Erythroblast (primary cell): ENCODE data around the gene CYP2U1.
"Not testable (repeated sequence)": the region's sequence is repeated elsewhere in the genome, so short reads cannot be mapped to it uniquely, and the experiment has no call there.

Experiments used
- DNase-seq, 2 experiments: peaks; one replicate each; lab custom pipeline; 2025; lab: John Stamatoyannopoulos, UW
- GATA1 ChIP-seq: IDR thresholded peaks from 2 replicates; pipeline ENCODE4 v1.6.1; 2011; ENCODE audit warnings: low read depth, mild to moderate bottlenecking, control low read depth, low read length, moderate library complexity
- POLR2A ChIP-seq: IDR thresholded peaks from 2 replicates; pipeline ENCODE4 v1.6.1; 2011; ENCODE audit warnings: mild to moderate bottlenecking, low read length

Gene CYP2U1

DNA sequence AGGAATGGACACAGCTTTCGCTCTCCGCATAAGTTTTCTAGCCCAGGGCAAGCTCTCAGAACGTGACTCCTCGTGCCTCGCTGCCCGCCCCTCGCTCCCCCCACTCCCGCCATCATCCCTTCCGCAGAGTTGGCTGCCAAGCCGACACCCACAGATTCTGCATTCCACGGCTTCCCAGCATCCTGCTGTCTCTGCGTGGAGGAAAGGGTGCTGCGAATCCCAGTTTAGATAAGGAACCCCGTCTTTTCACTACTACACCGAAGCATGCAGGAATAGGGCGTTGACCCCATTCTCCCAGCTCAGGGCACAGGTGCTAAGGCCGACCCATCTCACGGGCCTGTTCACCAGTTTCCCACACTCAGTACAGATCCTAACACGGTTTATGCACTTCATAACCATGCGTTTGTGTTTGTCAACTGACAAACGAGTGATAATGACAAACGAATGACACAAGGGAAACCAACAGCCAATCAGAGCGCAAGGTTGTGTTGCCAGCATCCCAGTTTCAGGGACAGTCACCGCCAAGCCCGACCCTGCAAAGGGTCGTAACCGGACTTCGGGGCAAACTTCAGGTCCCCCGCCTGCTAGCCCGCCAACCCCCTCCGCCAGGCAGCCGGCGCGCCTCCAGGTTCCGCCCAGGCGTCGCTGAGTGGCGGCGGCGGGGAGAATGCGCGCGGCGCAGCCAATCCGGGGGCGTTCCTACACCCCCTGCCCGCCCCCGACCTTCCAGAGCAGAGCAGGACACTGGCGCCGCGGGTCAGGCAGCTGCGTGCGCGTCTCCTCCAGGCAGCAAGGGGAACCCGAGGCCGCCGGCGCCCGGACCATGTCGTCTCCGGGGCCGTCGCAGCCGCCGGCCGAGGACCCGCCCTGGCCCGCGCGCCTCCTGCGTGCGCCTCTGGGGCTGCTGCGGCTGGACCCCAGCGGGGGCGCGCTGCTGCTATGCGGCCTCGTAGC is at the start of gene CYP2U1:
TSS of gene CYP2U1 (plus strand) at position 729 of the 954 bp plus-strand sequence. CDS start at position 824, 95 bp downstream.
- peak; percentile 72 to 77 for DNase-seq
- no peak for TF ChIP-seq POLR2A
- no peak for TF ChIP-seq GATA1

DNA sequence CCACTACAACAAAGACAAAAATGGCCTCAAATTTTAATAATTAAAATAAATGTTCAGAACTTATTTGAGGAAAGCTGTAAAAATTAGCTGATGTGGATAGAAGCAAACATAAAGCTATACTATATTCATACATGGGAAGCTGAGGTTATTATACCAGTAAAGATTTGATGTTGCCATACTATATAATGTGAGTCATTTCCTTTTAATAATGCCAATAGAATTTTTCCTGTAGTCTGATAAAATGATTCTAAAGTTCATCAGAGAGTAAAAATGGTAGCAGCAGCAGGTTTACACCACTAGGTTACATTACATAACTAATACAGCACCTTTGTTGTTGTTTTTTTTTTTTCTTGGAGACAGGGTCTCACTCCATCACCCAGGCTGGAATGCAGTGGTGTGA is 45.5 kb upstream of the CYP2U1 start:
- DNase-seq = no peak
- no peak for TF ChIP-seq GATA1
- TF ChIP-seq POLR2A = no peak

DNA sequence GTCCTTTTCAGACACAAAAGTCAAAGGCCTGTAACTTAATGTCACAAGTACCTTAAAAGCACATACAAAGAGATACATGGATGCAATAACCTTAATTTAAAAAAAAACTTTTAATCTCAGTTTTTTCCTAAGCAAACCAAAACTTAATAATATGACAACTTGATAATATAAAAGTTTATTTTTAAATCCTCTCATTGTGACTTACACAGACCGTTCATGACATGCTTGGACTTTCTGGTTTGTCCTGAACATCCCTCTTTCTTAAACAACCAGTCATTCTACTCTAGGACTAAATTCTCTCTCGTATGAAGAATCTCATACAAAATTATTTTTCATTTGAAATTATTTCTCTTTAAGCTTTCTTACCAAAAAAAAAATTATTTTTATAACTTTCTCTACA is 43.1 kb upstream of the CYP2U1 start:
- no peak for TF ChIP-seq GATA1
- TF ChIP-seq POLR2A = no peak
- DNase-seq = peak; percentile 2 to 5

DNA sequence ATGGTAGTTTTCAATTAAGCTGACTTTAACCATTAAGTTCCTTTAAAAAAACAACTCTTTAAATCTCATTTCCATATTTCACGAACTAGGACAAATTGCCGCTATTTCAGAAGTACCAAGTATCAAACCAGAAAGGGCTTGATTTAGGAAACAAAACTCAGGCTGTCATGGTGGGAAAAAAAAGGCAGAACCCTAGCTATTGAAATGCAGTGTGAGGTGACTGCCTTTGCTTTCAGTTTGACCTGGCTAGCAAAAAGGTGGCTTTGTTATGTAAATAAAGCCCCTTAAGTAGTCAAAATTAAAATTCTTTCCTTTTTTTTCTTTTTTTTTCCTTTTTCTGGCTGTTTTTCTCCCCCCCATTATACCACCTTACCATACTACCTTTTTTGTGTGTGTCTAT is 40.6 kb upstream of the CYP2U1 start:
- no peak for DNase-seq
- TF ChIP-seq GATA1 = no peak
- TF ChIP-seq POLR2A = no peak

DNA sequence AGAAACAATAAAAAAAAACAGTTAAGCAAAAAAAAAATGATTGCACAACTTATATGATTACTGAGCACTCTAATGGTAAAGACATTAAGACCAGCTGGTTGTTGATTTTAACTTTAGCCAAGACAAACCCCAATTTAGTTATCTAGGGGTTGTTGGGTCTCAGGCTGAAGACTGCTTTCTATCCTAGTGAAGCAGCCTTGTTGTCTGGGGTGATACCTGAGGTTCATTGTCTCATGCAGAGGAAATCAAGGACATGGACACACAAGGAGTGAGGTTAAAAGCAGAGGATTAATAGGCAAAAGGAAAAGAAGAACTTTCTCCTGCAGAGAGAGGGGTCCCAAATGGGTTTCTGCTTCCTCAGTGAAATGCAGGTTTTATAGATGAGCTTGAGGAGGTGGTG is 40.0 kb upstream of the CYP2U1 start:
- TF ChIP-seq GATA1 (no peak), POLR2A (no peak)
- DNase-seq = no peak

DNA sequence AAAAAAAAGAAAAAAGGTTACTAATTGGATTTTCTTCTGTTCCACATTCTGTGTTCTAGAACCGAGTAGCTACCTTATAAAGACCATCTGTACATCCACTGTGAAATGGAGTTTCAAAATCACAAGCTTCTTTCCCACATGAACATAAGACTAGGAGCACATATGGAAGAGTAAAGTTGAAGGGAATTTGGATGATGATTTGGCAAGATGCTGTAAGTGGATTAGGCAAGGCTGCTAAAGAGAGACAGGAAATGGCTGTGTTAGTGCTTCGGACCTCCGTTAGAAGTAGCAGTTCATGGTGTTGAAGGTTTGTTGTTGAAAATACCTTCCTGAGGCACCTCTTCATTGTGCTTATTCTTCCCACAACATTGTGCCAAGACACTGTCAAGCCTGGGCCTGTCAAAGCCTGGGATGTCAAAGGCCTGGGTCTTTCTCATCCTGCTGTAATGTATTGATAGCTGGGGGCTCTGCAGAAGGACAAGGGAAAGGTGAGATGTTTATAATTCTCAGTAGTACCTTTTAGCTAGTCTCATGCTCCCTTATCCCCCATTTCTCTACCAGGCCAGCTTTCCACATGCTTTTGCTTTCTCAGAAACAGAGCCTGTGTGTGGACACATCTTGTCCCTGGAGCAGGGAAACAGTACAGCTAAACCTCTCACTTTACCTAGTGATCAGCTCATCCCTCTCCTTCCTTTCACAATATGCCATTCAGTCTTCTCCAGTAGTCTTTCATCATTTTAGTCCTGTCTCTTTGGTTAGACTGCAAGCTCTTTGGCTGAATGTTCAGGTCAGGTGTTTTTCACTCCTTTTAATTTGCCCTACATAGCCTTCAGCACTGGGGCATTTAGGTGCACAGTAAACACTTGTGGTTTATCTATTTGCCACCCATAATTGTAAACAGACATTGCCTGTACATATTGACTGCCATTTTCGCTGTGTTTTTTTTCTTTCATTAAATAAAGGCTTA is 37.9 kb upstream of the CYP2U1 start:
- DNase-seq = no peak
- TF ChIP-seq POLR2A (no peak), GATA1 (no peak)

DNA sequence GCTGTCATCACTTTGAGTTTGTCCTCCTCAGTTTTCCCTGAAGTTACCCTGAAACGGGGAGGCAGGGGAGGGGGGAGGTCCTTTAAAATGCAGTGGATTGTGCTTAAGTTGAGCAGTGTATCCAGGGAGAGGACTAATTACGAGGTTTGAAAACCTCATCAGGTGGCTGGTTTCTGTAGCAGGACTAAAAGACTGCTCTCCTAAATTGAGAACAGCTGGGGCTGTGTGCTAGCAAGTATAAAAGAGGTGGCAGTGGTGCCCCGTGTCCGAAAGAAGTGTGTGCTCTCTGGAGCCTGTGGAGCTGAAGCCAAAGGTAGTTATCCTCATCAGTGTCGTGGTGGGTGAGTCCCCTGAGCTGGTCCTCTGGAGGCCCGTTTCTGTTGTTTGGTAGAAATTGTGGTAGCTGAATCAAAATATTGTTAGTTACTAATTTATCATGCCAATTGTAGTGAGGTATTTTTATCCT is 37.2 kb upstream of the CYP2U1 start:
- DNase-seq = no peak
- TF ChIP-seq POLR2A (no peak), GATA1 (no peak)

DNA sequence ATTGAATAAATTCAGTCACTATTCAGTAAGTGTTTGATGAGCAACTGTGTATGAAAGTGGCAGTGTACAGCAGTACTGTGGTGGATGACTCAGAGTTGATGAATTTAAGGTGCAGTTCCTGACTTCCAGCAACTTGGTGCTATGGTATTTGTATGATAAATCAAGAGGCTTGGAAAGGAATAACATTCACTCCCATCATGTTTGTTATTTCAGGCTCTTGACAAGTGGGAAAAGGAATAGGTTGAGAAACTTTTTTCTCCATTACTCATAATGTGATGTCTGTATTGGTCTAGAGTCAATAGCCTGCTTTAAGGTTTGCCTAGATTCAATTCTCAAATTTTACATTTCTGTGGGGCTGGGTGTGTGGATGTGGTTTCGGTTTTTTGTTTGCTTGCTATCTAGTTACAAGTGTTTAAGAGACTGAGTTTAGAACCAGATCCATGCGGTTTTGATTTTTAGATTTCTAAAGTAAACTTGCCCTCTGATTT is 35.1 kb upstream of the CYP2U1 start:
- DNase-seq = no peak
- TF ChIP-seq POLR2A = no peak
- no peak for TF ChIP-seq GATA1

DNA sequence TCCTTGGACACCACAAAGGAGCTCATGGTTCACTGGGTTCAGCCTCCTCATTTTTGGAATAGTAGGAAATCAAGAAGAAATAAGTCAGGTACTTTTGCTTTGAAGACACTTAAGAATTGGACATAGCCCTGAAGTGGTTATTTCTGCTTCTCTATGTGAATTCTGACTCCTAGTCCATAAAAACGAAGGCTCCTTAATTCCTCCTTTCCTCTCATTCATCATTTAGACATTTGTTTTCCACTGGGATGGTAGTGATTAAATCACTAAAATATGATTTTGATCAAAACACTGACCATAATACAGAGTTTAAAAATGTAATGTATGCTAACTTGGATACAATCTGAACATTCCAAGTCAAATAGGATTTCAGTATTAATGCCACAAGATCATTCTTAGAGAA is 34.7 kb upstream of the CYP2U1 start:
- no peak for DNase-seq
- TF ChIP-seq POLR2A = no peak
- TF ChIP-seq GATA1 = no peak

DNA sequence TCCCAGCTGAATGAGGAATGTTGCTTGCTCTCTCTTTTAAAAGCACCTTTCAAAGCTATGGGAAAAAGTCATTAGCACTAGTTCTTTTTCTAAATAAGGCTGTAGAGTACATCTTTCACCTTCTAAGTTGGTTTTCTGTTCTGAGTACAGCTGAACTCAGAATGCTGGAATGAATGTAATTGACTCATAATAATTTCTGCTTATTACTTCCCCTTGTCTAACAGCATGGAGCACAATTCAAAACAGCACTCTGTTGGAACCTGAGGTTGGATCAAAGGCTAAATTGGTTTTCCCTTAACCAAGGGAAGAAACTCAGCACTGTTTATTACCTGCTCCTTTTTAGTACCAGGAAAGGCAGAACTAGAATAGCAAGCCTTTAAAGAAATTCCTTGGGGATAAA is 33.5 kb upstream of the CYP2U1 start:
- TF ChIP-seq GATA1 (no peak), POLR2A (no peak)
- DNase-seq = no peak

DNA sequence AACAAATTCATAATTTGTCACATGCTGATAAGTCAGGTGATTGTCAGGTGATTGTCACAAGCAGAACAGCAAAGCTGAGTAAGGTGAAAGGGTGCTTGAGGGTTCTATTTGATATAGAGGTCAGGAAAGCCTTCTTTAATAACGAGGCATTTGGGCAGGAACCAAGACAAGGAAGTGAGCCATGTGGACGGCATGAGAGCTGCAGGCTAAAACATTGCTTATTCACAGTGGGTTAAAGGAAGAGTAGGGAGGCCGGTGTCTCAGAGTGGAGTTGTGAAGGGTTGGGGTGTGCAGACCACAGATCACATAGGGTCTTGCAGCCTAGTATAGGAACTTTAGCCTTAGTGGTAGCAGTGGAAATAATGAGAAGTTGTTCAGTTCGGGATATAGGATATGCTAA is 31.3 kb upstream of the CYP2U1 start:
- no peak for DNase-seq
- TF ChIP-seq GATA1 (no peak), POLR2A (no peak)

DNA sequence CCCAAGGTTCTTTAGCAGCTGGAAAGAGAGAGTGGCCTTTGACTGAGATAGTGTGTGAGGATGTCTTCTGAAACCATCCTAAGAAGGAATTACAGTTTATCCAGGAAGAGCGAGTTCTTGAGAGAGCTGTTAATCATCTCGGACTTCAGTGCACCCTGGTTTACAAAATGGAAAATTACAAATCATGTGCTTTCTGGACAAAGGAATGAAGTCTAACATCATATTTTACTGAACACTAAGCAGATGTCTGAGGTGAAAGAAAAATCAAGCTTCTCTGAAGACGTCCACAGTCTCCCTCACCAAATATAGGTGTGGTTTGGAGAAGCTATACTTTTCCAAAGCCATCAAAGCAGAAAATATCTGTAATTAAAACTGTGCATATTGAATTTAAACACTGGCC is 30.8 kb upstream of the CYP2U1 start:
- TF ChIP-seq GATA1 = no peak
- no peak for TF ChIP-seq POLR2A
- DNase-seq = no peak

DNA sequence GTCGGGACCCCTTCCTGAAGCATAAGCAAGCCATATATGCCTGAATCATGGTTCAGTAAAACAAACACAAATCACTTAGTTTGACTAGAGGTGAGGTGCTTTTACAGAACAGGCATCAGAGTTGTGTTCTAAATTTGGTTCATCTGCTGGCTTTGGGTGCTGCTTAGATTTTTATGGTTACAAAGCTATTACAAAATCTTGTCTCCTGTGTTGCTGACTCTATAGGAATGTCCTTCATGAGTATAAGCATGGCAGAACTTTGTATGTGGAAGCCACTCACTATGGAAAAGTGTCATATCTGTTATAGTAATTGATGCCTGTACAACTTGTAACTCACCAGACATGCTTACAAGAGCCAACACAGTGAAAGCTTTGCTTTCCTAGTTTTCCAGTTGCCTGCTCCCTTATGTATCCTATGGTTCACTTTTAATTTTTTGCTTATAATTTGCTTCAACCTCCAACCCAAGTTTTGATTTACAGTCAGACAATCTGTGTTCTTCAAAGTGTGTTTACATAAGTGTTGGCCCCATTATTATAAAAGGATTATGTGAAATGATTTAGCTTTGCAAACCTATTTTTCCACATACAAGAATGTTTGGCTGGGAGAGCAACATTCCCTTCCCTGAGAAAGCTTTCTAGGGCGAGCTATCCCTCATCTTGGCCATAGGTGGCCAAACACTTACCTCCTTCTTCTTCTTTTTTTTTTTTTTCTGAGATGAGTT is 30.0 kb upstream of the CYP2U1 start:
- DNase-seq = no peak
- TF ChIP-seq GATA1 (no peak), POLR2A (no peak)

DNA sequence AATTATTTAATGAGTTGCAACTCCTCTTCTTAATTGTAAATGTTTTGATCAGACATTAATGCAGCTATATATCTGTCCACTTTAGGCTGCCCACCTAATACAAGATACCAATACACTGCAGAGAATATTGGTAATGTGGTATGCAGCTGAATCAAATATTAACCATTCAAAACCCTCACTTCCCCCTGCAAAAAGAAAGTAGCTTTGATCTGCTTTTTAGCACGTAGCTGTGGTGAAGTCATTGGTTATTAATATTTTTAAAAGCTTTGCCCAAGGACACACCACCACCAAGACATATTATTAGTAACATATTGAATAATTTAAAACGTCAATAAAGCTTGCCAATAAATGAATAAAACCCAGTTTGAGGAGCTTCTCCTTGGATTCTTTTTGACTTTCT is 28.6 kb upstream of the CYP2U1 start:
- DNase-seq = no peak
- TF ChIP-seq POLR2A (no peak), GATA1 (no peak)

DNA sequence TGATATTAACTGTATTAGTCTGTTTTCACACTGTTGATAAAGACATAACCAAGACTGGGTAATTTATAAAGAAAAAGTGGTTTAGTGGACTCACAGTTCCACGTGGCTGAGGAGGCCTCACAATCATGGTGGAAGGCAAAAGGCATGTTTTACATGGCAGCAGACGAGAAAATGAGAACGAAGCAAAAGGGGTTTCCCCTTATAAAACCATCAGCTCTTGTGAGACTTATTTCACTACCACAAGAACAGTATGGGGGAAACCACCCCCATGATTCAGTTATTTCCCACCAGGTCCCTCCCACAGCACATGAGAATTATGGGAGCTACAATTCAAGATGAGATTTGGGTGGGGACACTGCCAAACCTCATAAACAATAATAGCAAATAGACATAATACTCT is 26.3 kb upstream of the CYP2U1 start:
- DNase-seq = not testable (repeated sequence)
